Prostate gland (tissue), 2 donors: ENCODE data around the gene PLEKHJ1.

ENCODE experiments used
- CTCF ChIP-seq, 4 experiments: fragments of 200-600 bp in 2 of 4; fragments of 450-650 bp in 2 of 4; sonication (generic) in 2 of 4; IDR thresholded peaks; 1 replicate in 3 of 4; 2 replicates in 1 of 4; pipeline ENCODE4 v1.5.1; 2016 to 2019; ENCODE audit warnings: antibody characterized with exemption in 4 of 4, mild to moderate bottlenecking in 2 of 4, moderate library complexity in 2 of 4
- POLR2AphosphoS5 ChIP-seq: sonication (generic); formaldehyde crosslinking; IDR thresholded peaks from one replicate; pipeline ENCODE4 v1.6.1; 2017; ENCODE audit warnings: antibody characterized with exemption

DNA sequence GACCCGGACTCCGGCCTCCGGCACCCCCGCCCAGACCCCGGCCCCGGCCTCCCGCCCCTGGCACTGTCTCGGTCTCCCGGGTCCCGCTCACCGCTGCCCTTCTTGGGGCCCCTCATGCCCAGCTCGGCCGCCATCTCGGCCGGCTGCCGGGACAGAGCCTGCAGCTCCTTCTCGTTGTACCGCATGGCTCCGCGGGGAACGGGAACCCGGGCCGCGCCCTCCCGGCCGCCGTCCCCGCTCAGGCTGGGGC is 140 bp downstream of the PLEKHJ1 start:
- TF ChIP-seq CTCF (IDR thresholded peaks at IDR 0.05) (no peak), POLR2AphosphoS5 (no peak)
